ENCODE results near the gene GRID1.

DNA sequence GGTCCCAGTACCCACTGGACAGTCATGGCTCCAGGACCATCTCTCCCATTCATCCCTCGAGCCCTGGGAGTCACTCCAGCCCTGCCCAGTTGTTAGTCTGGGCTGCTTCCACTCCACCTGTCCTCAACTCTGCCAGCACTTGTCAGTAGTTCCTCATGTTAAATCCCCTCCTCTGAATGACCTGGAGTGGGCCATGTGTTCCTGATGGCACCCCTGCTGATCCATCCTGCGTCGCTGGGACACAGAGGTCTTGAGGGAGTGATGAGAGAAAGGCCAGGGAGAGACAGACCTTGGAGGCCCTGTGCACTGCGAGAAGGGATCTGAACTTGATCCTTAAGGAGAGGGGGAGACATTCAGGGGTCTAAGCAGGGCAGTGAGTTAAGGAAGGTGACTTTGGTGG, 174.9 kb downstream of the GRID1 start:
- TF ChIP-seq, protein P1, sequence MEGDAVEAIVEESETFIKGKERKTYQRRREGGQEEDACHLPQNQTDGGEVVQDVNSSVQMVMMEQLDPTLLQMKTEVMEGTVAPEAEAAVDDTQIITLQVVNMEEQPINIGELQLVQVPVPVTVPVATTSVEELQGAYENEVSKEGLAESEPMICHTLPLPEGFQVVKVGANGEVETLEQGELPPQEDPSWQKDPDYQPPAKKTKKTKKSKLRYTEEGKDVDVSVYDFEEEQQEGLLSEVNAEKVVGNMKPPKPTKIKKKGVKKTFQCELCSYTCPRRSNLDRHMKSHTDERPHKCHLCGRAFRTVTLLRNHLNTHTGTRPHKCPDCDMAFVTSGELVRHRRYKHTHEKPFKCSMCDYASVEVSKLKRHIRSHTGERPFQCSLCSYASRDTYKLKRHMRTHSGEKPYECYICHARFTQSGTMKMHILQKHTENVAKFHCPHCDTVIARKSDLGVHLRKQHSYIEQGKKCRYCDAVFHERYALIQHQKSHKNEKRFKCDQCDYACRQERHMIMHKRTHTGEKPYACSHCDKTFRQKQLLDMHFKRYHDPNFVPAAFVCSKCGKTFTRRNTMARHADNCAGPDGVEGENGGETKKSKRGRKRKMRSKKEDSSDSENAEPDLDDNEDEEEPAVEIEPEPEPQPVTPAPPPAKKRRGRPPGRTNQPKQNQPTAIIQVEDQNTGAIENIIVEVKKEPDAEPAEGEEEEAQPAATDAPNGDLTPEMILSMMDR (IDR thresholded peaks at IDR 0.05; ENCODE audit: low read length), result no peak
- no peak for TF ChIP-seq EZH2 (optimal IDR thresholded peaks at IDR 0.05; ENCODE audit: low read depth, low read length)
